HEK293 (cell line): ENCODE data around the gene ZFHX2.

ENCODE experiments used
- CTCF ChIA-PET: fragments of 350-600 bp; formaldehyde crosslinking; extraction: SDS; loops from one replicate; lab custom pipeline; 2021; ENCODE audit warnings: antibody characterized with exemption; lab: Yijun Ruan, JAX
- POLR2A ChIA-PET: fragments of 300-600 bp; formaldehyde crosslinking; extraction: SDS; loops from one replicate; lab custom pipeline; 2020; ENCODE audit warnings: antibody characterized with exemption, inconsistent platforms; lab: Yijun Ruan, JAX
- H3K27ac ChIP-seq: fragments of 200-500 bp; sonication (Bioruptor generic); 2 replicates; pipeline ENCODE4 v1.5.1; 2014; ENCODE audit warnings: low read depth, low read length, control low read depth, inconsistent platforms; ENCODE audit errors: extremely low read depth
- H3K36me3 ChIP-seq, 2 experiments: fragments of 200-500 bp in 1 of 2; sonication (Bioruptor generic) in 1 of 2; 1 replicate in 1 of 2; 2 replicates in 1 of 2; pipeline ENCODE4 v1.5.1; 2014 to 2017; ENCODE audit warnings: inconsistent platforms in 2 of 2, low read length in 2 of 2; ENCODE audit not compliant: control insufficient read depth in 2 of 2, insufficient read depth in 1 of 2
- H3K4me1 ChIP-seq: fragments of 200-500 bp; sonication (Bioruptor generic); 2 replicates; pipeline ENCODE4 v1.5.1; 2014; ENCODE audit warnings: mild to moderate bottlenecking, low read length, inconsistent platforms; ENCODE audit not compliant: control insufficient read depth, insufficient read depth
- H3K4me3 ChIP-seq: 2 replicates; pipeline ENCODE4 v1.5.1; 2011; ENCODE audit warnings: low read depth, mild to moderate bottlenecking, control low read depth, low read length, moderate library complexity
- H3K9me3 ChIP-seq: fragments of 200-500 bp; sonication (Bioruptor generic); 2 replicates; pipeline ENCODE4 v1.5.1; 2014; ENCODE audit warnings: low read depth, low read length, inconsistent platforms; ENCODE audit not compliant: control insufficient read depth, insufficient read depth
- ATF2 ChIP-seq: fragments of 450-650 bp; formaldehyde crosslinking; IDR thresholded peaks from 2 replicates; pipeline ENCODE4 v1.5.1; 2016; ENCODE audit warnings: missing biosample characterization, missing genetic modification characterization, low read depth
- ELK4 ChIP-seq: IDR thresholded peaks from 2 replicates; pipeline ENCODE4 v1.6.1; 2011; ENCODE audit warnings: mild to moderate bottlenecking, low read depth, low read length, borderline replicate concordance
- GLI2 ChIP-seq: fragments of 450-650 bp; formaldehyde crosslinking; IDR thresholded peaks from 2 replicates; pipeline ENCODE4; 2017; ENCODE audit warnings: missing biosample characterization, missing genetic modification characterization, low read depth, borderline replicate concordance
- WT1 ChIP-seq: fragments of 450-650 bp; formaldehyde crosslinking; IDR thresholded peaks from 2 replicates; pipeline ENCODE4 v1.5.1; 2016; ENCODE audit warnings: missing biosample characterization, missing genetic modification characterization
- ZBTB44 ChIP-seq: fragments of 450-650 bp; IDR thresholded peaks from 2 replicates; pipeline ENCODE4 v1.5.1; 2018; ENCODE audit warnings: missing biosample characterization, mild to moderate bottlenecking, missing genetic modification characterization
- ZNF2 ChIP-seq: fragments of 450-650 bp; formaldehyde crosslinking; IDR thresholded peaks from 2 replicates; pipeline ENCODE4 v1.5.1; 2016; ENCODE audit warnings: missing biosample characterization, missing genetic modification characterization
- ZNF280C ChIP-seq: fragments of 450-650 bp; formaldehyde crosslinking; IDR thresholded peaks from 2 replicates; pipeline ENCODE4 v1.5.1; 2016; ENCODE audit warnings: missing biosample characterization, missing genetic modification characterization
- ZNF416 ChIP-seq: fragments of 450-650 bp; formaldehyde crosslinking; IDR thresholded peaks from 2 replicates; pipeline ENCODE4 v1.5.1; 2016; ENCODE audit warnings: missing biosample characterization, missing genetic modification characterization
- ZNF449 ChIP-seq: fragments of 450-650 bp; formaldehyde crosslinking; IDR thresholded peaks from 2 replicates; pipeline ENCODE4 v1.5.1; 2017; ENCODE audit warnings: missing biosample characterization, mild to moderate bottlenecking, missing genetic modification characterization, moderate library complexity
- ZNF510 ChIP-seq: fragments of 450-650 bp; formaldehyde crosslinking; IDR thresholded peaks from 2 replicates; pipeline ENCODE4 v1.5.1; 2018; ENCODE audit warnings: mild to moderate bottlenecking, missing genetic modification characterization, missing biosample characterization; ENCODE audit not compliant: insufficient replicate concordance
- ZNF518A ChIP-seq: fragments of 450-650 bp; formaldehyde crosslinking; conservative IDR thresholded peaks from 2 replicates; pipeline ENCODE4 v1.5.1; 2016; ENCODE audit warnings: low read depth, missing biosample characterization, missing genetic modification characterization
- ZNF530 ChIP-seq: fragments of 450-650 bp; formaldehyde crosslinking; IDR thresholded peaks from 2 replicates; pipeline ENCODE4 v1.5.1; 2016; ENCODE audit warnings: low read depth, missing biosample characterization, missing genetic modification characterization
- ZNF580 ChIP-seq: fragments of 450-650 bp; formaldehyde crosslinking; IDR thresholded peaks from 2 replicates; pipeline ENCODE4 v1.5.1; 2016; ENCODE audit warnings: missing biosample characterization, missing genetic modification characterization
- ZNF585B ChIP-seq: fragments of 450-650 bp; formaldehyde crosslinking; IDR thresholded peaks from 2 replicates; pipeline ENCODE4 v1.5.1; 2016; ENCODE audit warnings: missing biosample characterization, missing genetic modification characterization
- ZNF610 ChIP-seq: fragments of 450-650 bp; formaldehyde crosslinking; IDR thresholded peaks from 2 replicates; pipeline ENCODE4 v1.5.1; 2016; ENCODE audit warnings: missing biosample characterization, missing genetic modification characterization, borderline replicate concordance

Gene ZFHX2

GRCh38 chr14:23600806-23601205 is 49.2 kb upstream of the ZFHX2 start:
- ChIA-PET CTCF (interaction anchor here (1.5 to 1.9 kb wide), 2 partner anchors 12 kb away, joined by 4 to 7 read pairs; no protein-coding TSS in a partner anchor), POLR2A (no interaction called here)
- Histone ChIP-seq H3K36me3 (no peaks in the 10 kb centered on the region), H3K9me3 (no peaks in the 10 kb centered on the region), H3K4me3 (no peak overlapping the region), H3K4me1 (no peaks in the 10 kb centered on the region), H3K27ac (no peak overlapping the region)
- no peak for TF ChIP-seq ZNF610 (tag by site-specific recombination)
- no peak for TF ChIP-seq ZNF580 (tag by site-specific recombination)
- TF ChIP-seq ZNF449 = no peak
- TF ChIP-seq ATF2 (tag by site-specific recombination) = no peak
- no peak for TF ChIP-seq WT1 (tag by site-specific recombination)
- TF ChIP-seq ZNF530 = no peak
- TF ChIP-seq GLI2 (tag by site-specific recombination) = no peak
- TF ChIP-seq ZNF416 = no peak
- TF ChIP-seq ZNF2 (tag by site-specific recombination) = no peak
- no peak for TF ChIP-seq ELK4
- no peak for TF ChIP-seq ZNF585B
- no peak for TF ChIP-seq ZBTB44 (tag by site-specific recombination)
- TF ChIP-seq ZNF510 (tag by site-specific recombination) = no peak

GRCh38 chr14:23600322-23600707 is 48.8 kb upstream of the ZFHX2 start:
- Histone ChIP-seq H3K9me3 (no peaks in the 10 kb centered on the region), H3K4me3 (no peak overlapping the region), H3K4me1 (no peaks in the 10 kb centered on the region), H3K27ac (no peak overlapping the region), H3K36me3 (no peaks in the 10 kb centered on the region)
- ChIA-PET POLR2A (interaction anchor here (1.1 kb wide), 1 partner anchor 11 kb away, joined by 3 read pairs; no protein-coding TSS in a partner anchor), CTCF (interaction anchor here (0.7 to 1.5 kb wide), 2 partner anchors 11 to 31 kb away, joined by 3 to 7 read pairs; no protein-coding TSS in a partner anchor)
- TF ChIP-seq ZNF280C (tag by site-specific recombination) (no peak), ZNF518A (no peak)
